ENCODE data around the gene CEP44.

Gene CEP44

GRCh38 chr4:174248407-174248806 is 35.3 kb upstream of the CEP44 start:
- DNase-seq: no peak
- H3K4me1 Mint-ChIP-seq: peaks cover 4% of the 10 kb centered on the region
- no peaks in the 10 kb centered on the region for H3K9me3 Mint-ChIP-seq
- no peak overlapping the region for H3K4me3 Mint-ChIP-seq
- no peaks in the 10 kb centered on the region for H3K36me3 Mint-ChIP-seq (ENCODE audit: low read depth)
- no peak overlapping the region for H3K27ac Mint-ChIP-seq
- H3K27me3 Mint-ChIP-seq (ENCODE audit: low read depth, poor library complexity): no peaks in the 10 kb centered on the region
- TF ChIP-seq, protein P1, sequence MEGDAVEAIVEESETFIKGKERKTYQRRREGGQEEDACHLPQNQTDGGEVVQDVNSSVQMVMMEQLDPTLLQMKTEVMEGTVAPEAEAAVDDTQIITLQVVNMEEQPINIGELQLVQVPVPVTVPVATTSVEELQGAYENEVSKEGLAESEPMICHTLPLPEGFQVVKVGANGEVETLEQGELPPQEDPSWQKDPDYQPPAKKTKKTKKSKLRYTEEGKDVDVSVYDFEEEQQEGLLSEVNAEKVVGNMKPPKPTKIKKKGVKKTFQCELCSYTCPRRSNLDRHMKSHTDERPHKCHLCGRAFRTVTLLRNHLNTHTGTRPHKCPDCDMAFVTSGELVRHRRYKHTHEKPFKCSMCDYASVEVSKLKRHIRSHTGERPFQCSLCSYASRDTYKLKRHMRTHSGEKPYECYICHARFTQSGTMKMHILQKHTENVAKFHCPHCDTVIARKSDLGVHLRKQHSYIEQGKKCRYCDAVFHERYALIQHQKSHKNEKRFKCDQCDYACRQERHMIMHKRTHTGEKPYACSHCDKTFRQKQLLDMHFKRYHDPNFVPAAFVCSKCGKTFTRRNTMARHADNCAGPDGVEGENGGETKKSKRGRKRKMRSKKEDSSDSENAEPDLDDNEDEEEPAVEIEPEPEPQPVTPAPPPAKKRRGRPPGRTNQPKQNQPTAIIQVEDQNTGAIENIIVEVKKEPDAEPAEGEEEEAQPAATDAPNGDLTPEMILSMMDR (IDR thresholded peaks at IDR 0.05): no peak

- DNase-seq: no peak
- TF ChIP-seq, protein P1 (IDR thresholded peaks at IDR 0.05): no peak
- Mint-ChIP-seq H3K27ac (no peak overlapping the region), H3K36me3 (ENCODE audit: low read depth) (no peaks in the 10 kb centered on the region), H3K27me3 (ENCODE audit: low read depth, poor library complexity) (no peaks in the 10 kb centered on the region), H3K9me3 (no peaks in the 10 kb centered on the region), H3K4me3 (no peak overlapping the region), H3K4me1 (peaks cover 4% of the 10 kb centered on the region)
Measured at GRCh38 chr4:174252412-174252811, 31.3 kb upstream of the CEP44 start.

DNA sequence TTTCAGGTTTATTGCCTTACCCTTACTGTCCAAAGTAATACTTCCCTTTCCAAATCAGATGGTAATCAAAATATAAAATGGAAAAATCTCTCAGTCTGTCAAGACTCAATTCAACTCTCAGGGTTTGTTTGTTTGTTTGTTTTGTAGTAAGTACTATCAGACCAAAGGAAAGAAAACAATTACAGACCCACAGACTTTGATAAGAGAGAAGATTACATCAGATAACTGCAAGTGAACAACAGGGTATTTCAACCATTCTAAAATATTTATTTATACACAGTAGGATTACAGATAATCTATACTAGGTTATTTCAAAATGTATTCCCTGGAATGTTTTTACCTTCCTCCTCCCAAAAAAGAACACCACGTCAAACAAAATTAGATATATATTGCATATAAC is 29.1 kb upstream of the CEP44 start:
- TF ChIP-seq, protein P1 (IDR thresholded peaks at IDR 0.05): no peak
- H3K27ac Mint-ChIP-seq: no peak overlapping the region
- H3K4me3 Mint-ChIP-seq: no peak overlapping the region
- H3K27me3 Mint-ChIP-seq (ENCODE audit: low read depth, poor library complexity): no peaks in the 10 kb centered on the region
- H3K36me3 Mint-ChIP-seq (ENCODE audit: low read depth): no peaks in the 10 kb centered on the region
- no peaks in the 10 kb centered on the region for H3K9me3 Mint-ChIP-seq
- H3K4me1 Mint-ChIP-seq: peaks cover 4% of the 10 kb centered on the region
- DNase-seq: no peak

DNA sequence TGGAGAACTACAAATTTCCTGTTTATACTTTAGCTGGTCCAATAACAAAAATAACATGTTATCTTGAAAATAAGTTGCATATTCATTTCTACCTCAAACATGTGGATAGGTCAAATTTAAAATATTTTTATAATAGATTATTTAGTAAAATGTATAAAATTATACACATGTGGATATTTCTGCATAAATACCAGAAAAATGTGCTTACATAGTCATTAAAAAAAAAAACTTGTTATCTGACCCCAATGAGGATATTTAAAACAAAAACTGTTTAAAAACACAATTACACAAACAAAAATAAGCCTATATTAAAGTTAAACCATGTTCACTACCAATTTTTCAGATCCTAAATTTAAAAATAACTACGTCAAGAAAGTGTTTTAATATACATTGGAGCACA is 28.3 kb upstream of the CEP44 start:
- DNase-seq: no peak
- TF ChIP-seq, protein P1 (IDR thresholded peaks at IDR 0.05): no peak
- Mint-ChIP-seq H3K27me3 (ENCODE audit: low read depth, poor library complexity) (no peaks in the 10 kb centered on the region), H3K4me1 (peaks cover 4% of the 10 kb centered on the region), H3K36me3 (ENCODE audit: low read depth) (no peaks in the 10 kb centered on the region), H3K4me3 (no peak overlapping the region), H3K27ac (no peak overlapping the region), H3K9me3 (no peaks in the 10 kb centered on the region)

GRCh38 chr4:174255786-174256185 is 27.9 kb upstream of the CEP44 start:
- Mint-ChIP-seq H3K27me3 (ENCODE audit: low read depth, poor library complexity) (no peaks in the 10 kb centered on the region), H3K9me3 (no peaks in the 10 kb centered on the region), H3K4me3 (no peak overlapping the region), H3K36me3 (ENCODE audit: low read depth) (no peaks in the 10 kb centered on the region), H3K4me1 (peaks cover 4% of the 10 kb centered on the region), H3K27ac (no peak overlapping the region)
- no peak for DNase-seq
- TF ChIP-seq, protein P1 (IDR thresholded peaks at IDR 0.05): no peak

- no peak for DNase-seq
- no peaks in the 10 kb centered on the region for H3K9me3 Mint-ChIP-seq
- TF ChIP-seq, protein P1 (IDR thresholded peaks at IDR 0.05): no peak
- no peaks in the 10 kb centered on the region for H3K27me3 Mint-ChIP-seq (ENCODE audit: low read depth, poor library complexity)
- H3K27ac Mint-ChIP-seq: no peak overlapping the region
- H3K36me3 Mint-ChIP-seq (ENCODE audit: low read depth): no peaks in the 10 kb centered on the region
- H3K4me1 Mint-ChIP-seq: peaks cover 4% of the 10 kb centered on the region
- no peak overlapping the region for H3K4me3 Mint-ChIP-seq
Measured at GRCh38 chr4:174256277-174256713, 27.4 kb upstream of the CEP44 start.

Measured in nephron progenitor cell (in vitro differentiated cells).